Activated CD8-positive, alpha-beta memory T cell treated with anti-CD3 and anti-CD28 coated beads, Interleukin-2, amount 10 ng/mL, durations not matched to agents 7 days and 5 days (primary cell): ENCODE results near the gene KCNK10. TPM values are rescaled to one million over a fixed set of nuclear protein-coding genes. Genes with fewer than 3 reads are reported as not detected.
"Not testable (repeated sequence)": the region's sequence is repeated elsewhere in the genome, so short reads cannot be mapped to it uniquely, and the experiment has no call there.

Experiments
- ATAC-seq: fragments of 150-1000 bp; cut with Tn5 transposase; one replicate; pipeline ENCODE4 v1.10.0; 2021; ENCODE audit warnings: moderate library complexity
- CTCF ChIA-PET: fragments of 350-600 bp; sonication (Branson Sonifier 250); formaldehyde crosslinking; loops from one replicate; lab custom pipeline; 2021; ENCODE audit warnings: antibody characterized with exemption; lab: Charles Lee
- DNase-seq: peaks from one replicate; pipeline ENCODE4 v3.0.0-alpha.2; 2020
- H3K27ac Mint-ChIP-seq: one replicate; pipeline ENCODE4 v1.8.0; 2021; ENCODE audit warnings: mild to moderate bottlenecking, mixed read lengths
- H3K27me3 Mint-ChIP-seq: one replicate; pipeline ENCODE4 v1.8.0; 2021; ENCODE audit warnings: mixed read lengths
- H3K36me3 Mint-ChIP-seq: one replicate; pipeline ENCODE4 v1.8.0; 2021; ENCODE audit warnings: mild to moderate bottlenecking, mixed read lengths
- H3K4me1 Mint-ChIP-seq: one replicate; pipeline ENCODE4 v1.8.0; 2021; ENCODE audit warnings: mixed read lengths
- H3K4me3 Mint-ChIP-seq: one replicate; pipeline ENCODE4 v1.8.0; 2021; ENCODE audit warnings: mild to moderate bottlenecking, moderate library complexity, mixed read lengths
- H3K9me3 Mint-ChIP-seq: one replicate; pipeline ENCODE4 v1.8.0; 2022; ENCODE audit warnings: low read depth, mixed read lengths
- total RNA-seq, 2 experiments: library from RNA; stranded (reverse); gene quantifications; one replicate each; pipeline ENCODE4 v1.2.3, GENCODE V29; 2021

Gene KCNK10
- total RNA-seq, 2 experiments from 2014 or later = not detected

DNA sequence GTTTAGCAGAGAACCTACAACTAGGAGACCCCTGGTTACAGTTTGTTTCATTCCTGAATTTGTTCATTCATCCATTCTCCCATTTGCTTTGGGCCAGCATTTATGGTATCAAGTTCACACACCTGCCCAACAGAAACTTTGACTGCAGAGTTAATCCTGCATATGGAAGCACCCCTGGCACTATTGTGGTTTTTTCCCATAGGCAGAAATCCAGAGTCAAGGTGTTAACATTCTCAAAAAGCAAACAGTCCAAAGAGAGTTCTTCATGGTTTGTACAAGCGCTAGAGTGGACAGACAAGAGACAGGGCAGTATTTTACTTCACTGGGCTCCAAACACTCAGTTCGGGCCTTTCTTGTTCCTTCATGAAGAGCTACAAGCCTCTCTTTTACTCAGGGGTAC is 51.9 kb downstream of the KCNK10 start:
- peaks cover 2% of the 10 kb centered on the region for H3K27me3 Mint-ChIP-seq
- ATAC-seq (no peak), DNase-seq (no peak)
- no peaks in the 10 kb centered on the region for H3K36me3 Mint-ChIP-seq
- no peak overlapping the region for H3K4me3 Mint-ChIP-seq
- H3K9me3 Mint-ChIP-seq = no peaks in the 10 kb centered on the region
- no peak overlapping the region for H3K27ac Mint-ChIP-seq
- no peaks in the 10 kb centered on the region for H3K4me1 Mint-ChIP-seq
- CTCF ChIA-PET = interaction anchor here (0.6 kb wide), 1 partner anchor 121 kb away, joined by 3 read pairs; no protein-coding TSS in a partner anchor

DNA sequence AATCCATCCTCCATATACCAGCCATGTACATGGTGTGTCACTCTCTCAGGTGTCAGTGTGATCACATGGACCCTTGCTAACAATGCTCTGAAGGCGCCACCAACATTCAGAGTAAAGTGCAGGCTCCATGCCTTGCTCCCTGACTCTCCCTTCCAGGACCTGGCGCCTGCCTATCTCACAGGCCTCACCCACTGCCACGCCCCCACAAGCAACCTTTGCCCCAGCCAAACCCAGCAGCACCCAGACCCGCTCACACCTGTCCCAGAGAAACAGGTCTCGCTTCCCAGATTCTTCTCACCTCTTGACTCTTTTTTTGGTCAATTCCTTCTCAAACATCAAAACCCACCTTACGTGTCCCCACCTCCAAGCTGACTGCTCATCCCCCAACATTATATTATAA is 52.3 kb downstream of the KCNK10 start:
- H3K36me3 Mint-ChIP-seq = no peaks in the 10 kb centered on the region
- CTCF ChIA-PET = no interaction called here
- H3K4me3 Mint-ChIP-seq = no peak overlapping the region
- no peaks in the 10 kb centered on the region for H3K4me1 Mint-ChIP-seq
- no peak overlapping the region for H3K27ac Mint-ChIP-seq
- DNase-seq = no peak
- no peak for ATAC-seq
- peaks cover 2% of the 10 kb centered on the region for H3K27me3 Mint-ChIP-seq
- no peaks in the 10 kb centered on the region for H3K9me3 Mint-ChIP-seq

- no peaks in the 10 kb centered on the region for H3K36me3 Mint-ChIP-seq
- no peak for DNase-seq
- H3K4me3 Mint-ChIP-seq = no peak overlapping the region
- peaks cover 2% of the 10 kb centered on the region for H3K27me3 Mint-ChIP-seq
- no peaks in the 10 kb centered on the region for H3K9me3 Mint-ChIP-seq
- H3K27ac Mint-ChIP-seq = no peak overlapping the region
- CTCF ChIA-PET = no interaction called here
- ATAC-seq = no peak
- H3K4me1 Mint-ChIP-seq = no peaks in the 10 kb centered on the region
Observed at GRCh38 chr14:88269806-88270420, 53.2 kb downstream of the KCNK10 start.

DNA sequence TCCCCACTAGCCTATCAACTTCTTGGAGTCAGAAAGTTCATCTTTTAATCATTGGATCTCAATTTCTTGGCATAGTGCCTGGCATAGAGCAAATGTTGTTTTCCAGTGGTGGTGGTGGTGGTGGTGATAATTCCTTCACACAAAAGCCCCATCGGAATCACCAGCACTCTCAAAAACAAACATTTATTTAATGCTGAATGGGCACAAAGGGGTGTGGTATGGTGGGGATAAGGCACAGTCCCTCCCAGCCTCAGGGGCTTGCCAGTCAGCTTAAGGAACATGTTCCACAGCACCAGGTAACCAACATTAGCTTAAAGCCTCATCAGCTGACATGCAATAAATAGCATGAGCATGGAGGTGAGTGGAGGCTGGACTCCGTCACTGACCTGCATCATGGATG is 56.6 kb downstream of the KCNK10 start:
- Mint-ChIP-seq H3K27me3 (peaks cover 7% of the 10 kb centered on the region), H3K36me3 (no peaks in the 10 kb centered on the region), H3K9me3 (no peaks in the 10 kb centered on the region), H3K4me1 (no peaks in the 10 kb centered on the region), H3K27ac (no peak overlapping the region), H3K4me3 (no peak overlapping the region)
- DNase-seq (no peak), ATAC-seq (no peak)
- CTCF ChIA-PET = no interaction called here

DNA sequence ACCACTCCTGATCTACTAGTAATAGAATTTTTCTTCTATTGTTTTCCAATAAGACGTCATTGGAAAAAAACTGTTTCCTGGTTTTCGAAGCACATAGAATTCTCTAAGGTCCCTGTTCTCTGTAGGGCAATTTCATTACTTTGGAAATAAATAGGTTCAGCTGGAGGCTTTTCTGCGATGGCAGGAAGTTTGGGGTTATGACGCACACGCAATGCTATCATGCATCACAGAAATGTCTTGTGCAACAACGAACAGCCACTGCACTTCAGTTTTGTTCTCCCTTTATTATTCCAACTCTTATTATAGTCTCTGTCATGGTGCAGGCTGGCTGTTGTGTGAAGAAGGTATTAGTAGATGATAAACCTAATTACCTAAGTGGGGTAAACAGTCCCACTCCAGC is 59.0 kb downstream of the KCNK10 start:
- no peaks in the 10 kb centered on the region for H3K9me3 Mint-ChIP-seq
- no peaks in the 10 kb centered on the region for H3K4me1 Mint-ChIP-seq
- CTCF ChIA-PET = no interaction called here
- no peak overlapping the region for H3K4me3 Mint-ChIP-seq
- no peak overlapping the region for H3K27ac Mint-ChIP-seq
- peaks cover 9% of the 10 kb centered on the region for H3K27me3 Mint-ChIP-seq
- no peaks in the 10 kb centered on the region for H3K36me3 Mint-ChIP-seq
- ATAC-seq (no peak), DNase-seq (no peak)

DNA sequence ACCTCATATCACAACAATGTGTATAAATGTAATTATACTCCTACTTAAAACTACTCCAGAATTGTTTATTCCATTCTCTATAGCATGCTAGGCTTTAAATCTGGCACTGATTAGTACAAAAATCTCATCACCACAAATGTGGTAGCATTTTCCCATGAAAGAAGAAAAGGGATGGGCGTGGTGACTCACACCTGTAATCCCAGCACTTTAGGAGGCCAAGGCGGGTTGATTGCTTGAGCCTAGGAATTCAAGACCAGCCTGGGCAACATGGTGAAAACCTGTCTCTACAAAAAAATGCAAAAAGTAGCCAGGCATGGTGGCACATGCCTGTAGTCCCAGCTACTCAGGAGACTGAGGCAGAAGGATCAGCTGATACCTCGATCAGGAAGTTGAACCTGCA is 61.8 kb downstream of the KCNK10 start:
- DNase-seq, H3K27ac Mint-ChIP-seq, CTCF ChIA-PET, H3K4me3 Mint-ChIP-seq, ATAC-seq, H3K9me3 Mint-ChIP-seq, H3K36me3 Mint-ChIP-seq, H3K4me1 Mint-ChIP-seq: not testable (repeated sequence)
- H3K27me3 Mint-ChIP-seq = peaks cover 17% of the 10 kb centered on the region

- CTCF ChIA-PET = no interaction called here
- H3K4me1 Mint-ChIP-seq = no peaks in the 10 kb centered on the region
Observed at GRCh38 chr14:88258021-88258420, 65.0 kb downstream of the KCNK10 start.

DNA sequence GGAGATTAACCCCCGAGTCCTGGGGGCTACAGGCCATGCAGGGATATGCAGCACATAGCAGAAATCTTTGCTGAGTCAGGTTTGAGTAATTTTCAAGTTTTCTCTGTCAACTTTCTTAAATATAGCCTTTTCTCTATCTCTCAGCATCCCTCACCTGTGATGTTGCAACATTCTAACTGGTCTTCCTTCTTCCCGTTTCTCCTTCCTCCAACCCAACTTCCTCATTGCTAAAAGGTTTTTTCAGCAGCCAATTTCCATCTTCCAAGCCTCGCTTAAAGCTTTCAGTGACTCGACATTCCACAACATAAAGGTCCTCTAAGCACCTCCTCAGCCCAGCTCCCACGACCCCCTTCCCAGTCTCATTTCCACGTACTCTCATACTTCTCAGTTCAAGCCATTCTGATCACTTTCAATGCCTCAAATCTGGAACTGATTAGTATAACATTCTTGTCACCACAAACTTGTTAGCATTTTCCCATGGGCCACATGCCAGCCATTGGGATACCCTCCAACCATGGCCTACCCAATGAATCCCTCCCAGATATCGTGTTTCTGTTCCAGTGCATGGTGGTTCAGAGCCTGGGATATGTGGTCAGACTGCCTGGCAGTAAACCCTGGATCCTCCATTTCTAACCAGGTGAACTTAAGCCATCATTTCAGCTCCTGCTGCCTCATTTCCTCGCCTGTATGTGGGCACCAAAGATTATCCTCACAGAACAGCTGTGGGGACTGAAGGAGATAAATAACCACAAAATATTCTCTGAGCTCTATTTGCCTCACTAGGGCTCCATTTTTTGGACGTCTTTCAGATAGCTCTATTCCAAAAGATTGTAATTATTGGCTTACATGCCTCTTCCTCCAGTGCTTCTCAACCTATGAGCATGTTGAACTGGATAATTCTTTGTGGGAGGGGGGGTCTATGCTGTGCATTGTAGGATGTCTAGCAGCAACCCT is 65.8 kb downstream of the KCNK10 start:
- CTCF ChIA-PET = no interaction called here
- ATAC-seq (no peak), DNase-seq (no peak)
- Mint-ChIP-seq H3K36me3 (no peaks in the 10 kb centered on the region), H3K9me3 (no peaks in the 10 kb centered on the region), H3K27ac (no peak overlapping the region), H3K27me3 (peaks cover 21% of the 10 kb centered on the region), H3K4me1 (no peaks in the 10 kb centered on the region), H3K4me3 (no peak overlapping the region)

More at GRCh38 chr14:88258021-88258420, 65.0 kb downstream of the KCNK10 start:
- no peaks in the 10 kb centered on the region for H3K36me3 Mint-ChIP-seq
- H3K9me3 Mint-ChIP-seq = no peaks in the 10 kb centered on the region
- no peak overlapping the region for H3K4me3 Mint-ChIP-seq
- DNase-seq (no peak), ATAC-seq (no peak)
- no peak overlapping the region for H3K27ac Mint-ChIP-seq
- peaks cover 20% of the 10 kb centered on the region for H3K27me3 Mint-ChIP-seq

DNA sequence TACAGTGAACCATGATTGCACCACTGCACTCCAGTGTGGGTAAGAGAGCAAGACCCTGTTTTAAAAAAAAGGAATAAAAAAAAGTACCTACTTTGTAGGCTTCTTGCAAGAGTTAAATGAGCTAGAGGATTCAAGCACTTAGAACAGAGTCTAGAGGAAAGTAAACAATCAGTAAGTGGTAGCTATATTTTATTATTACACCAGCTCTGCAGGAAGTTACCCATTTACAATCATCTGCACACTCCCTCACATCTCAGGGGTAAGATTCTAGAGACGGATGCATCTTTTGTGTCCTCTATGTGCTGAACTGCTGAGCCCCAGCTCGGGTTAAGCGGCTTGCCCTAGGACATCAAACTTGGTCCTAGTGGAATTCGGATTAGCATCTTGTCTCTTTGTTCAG is 67.3 kb downstream of the KCNK10 start:
- Mint-ChIP-seq H3K4me1 (no peaks in the 10 kb centered on the region), H3K9me3 (no peaks in the 10 kb centered on the region), H3K27ac (no peak overlapping the region), H3K4me3 (no peak overlapping the region), H3K36me3 (no peaks in the 10 kb centered on the region), H3K27me3 (peaks cover 21% of the 10 kb centered on the region)
- ATAC-seq = no peak
- CTCF ChIA-PET = no interaction called here
- DNase-seq = no peak

DNA sequence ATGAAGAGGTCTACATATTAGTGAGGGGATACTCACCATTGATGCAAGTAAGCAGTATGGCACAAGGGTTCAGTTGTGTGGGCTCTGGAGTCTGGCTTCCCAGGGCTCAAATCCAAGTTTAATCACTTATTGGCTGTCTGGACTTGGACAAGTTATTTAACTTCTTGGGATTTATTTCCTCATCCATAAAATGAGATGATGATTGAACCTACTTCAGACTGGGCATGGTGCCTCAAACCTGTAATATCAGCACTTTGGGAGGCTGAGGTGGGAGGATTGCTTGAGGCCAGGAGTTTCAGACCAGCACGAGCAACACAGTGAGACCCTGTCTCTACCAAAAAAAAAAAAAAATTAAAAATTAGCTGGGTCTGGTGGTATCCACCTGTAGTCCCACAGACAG is 67.9 kb downstream of the KCNK10 start:
- no peak overlapping the region for H3K27ac Mint-ChIP-seq
- H3K36me3 Mint-ChIP-seq = no peaks in the 10 kb centered on the region
- no peaks in the 10 kb centered on the region for H3K4me1 Mint-ChIP-seq
- H3K4me3 Mint-ChIP-seq = no peak overlapping the region
- peaks cover 21% of the 10 kb centered on the region for H3K27me3 Mint-ChIP-seq
- no peak for DNase-seq
- CTCF ChIA-PET = no interaction called here
- no peaks in the 10 kb centered on the region for H3K9me3 Mint-ChIP-seq
- no peak for ATAC-seq

DNA sequence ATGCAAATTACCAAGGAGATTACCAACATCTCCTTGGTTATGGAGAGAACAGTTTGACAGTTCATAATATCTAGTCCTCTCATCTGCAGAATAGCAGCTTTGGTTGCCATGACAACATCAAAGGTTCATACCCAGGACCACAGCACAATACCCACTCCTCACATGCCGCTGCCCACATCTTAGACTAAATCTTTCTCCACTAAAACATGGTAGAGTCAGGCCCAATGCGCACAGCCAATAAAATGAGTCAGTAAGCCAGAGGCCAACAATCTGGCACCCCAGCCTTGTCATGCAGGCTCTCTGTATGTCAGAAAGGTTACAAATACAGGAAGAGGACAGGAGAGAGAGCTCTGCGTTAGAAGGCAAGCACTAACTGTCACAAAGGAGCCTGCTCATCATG is 70.6 kb downstream of the KCNK10 start:
- ATAC-seq (no peak), DNase-seq (no peak)
- H3K4me1 Mint-ChIP-seq = no peaks in the 10 kb centered on the region
- CTCF ChIA-PET = no interaction called here
- no peak overlapping the region for H3K4me3 Mint-ChIP-seq
- no peak overlapping the region for H3K27ac Mint-ChIP-seq
- peaks cover 14% of the 10 kb centered on the region for H3K27me3 Mint-ChIP-seq
- no peaks in the 10 kb centered on the region for H3K36me3 Mint-ChIP-seq
- no peaks in the 10 kb centered on the region for H3K9me3 Mint-ChIP-seq

- DNase-seq (no peak), ATAC-seq (no peak)
- Mint-ChIP-seq H3K4me1 (no peaks in the 10 kb centered on the region), H3K27me3 (peaks cover 10% of the 10 kb centered on the region), H3K36me3 (no peaks in the 10 kb centered on the region), H3K4me3 (no peak overlapping the region), H3K9me3 (no peaks in the 10 kb centered on the region), H3K27ac (no peak overlapping the region)
- CTCF ChIA-PET = no interaction called here
Observed at GRCh38 chr14:88251650-88252049, 71.4 kb downstream of the KCNK10 start.

DNA sequence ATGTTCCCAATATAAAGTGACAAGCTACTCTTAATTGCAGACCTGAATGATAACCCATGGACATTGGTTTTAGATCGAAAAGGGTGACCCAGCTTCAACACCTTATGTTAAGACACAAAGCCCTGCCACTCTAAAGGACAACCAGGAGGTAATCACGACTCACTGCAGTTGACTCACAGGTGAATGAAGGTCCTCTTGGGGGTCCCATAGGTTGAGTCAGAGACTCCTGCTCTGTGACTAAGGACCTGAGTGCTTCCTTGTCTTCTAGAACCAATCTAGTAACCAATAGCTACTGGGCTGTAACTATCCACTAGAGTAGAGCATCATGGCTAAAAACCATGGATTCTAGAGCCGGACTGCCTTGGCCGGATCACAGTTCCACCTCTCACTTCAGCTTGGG is 73.8 kb downstream of the KCNK10 start:
- no peak for ATAC-seq
- Mint-ChIP-seq H3K27me3 (peaks cover 9% of the 10 kb centered on the region), H3K4me3 (no peak overlapping the region), H3K4me1 (no peaks in the 10 kb centered on the region), H3K27ac (no peak overlapping the region), H3K9me3 (no peaks in the 10 kb centered on the region), H3K36me3 (no peaks in the 10 kb centered on the region)
- CTCF ChIA-PET = no interaction called here
- no peak for DNase-seq

DNA sequence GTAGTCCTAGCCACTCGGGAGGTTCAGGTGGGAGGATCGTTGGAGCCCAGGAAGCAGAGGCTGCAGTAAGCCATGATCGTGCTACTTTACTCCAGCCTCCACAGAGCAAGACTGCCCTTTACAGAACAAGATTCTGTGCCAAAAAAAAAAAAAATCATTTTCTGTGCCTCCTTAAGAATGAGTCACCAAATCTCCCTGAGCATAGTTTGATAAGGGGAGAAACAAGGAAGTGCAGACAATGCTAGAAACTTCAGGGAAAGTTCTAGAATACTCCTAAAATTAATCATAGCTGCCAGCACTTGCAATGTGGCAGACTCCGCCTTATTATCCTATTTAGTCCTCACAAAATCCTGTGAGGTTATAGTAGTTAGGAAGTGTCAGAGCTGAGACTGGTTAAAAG is 74.5 kb downstream of the KCNK10 start:
- Mint-ChIP-seq H3K27me3 (peaks cover 13% of the 10 kb centered on the region), H3K27ac (no peak overlapping the region), H3K9me3 (no peaks in the 10 kb centered on the region), H3K36me3 (no peaks in the 10 kb centered on the region), H3K4me1 (no peaks in the 10 kb centered on the region), H3K4me3 (no peak overlapping the region)
- ATAC-seq (no peak), DNase-seq (no peak)
- CTCF ChIA-PET = no interaction called here
